Activated CD8-positive, alpha-beta memory T cell treated with anti-CD3 and anti-CD28 coated beads, Interleukin-2, amount 50 U/mL, for 4 hours (primary cell): ENCODE measurements around the gene PDE8B.

ENCODE experiments used
- DNase-seq: peaks from one replicate; pipeline ENCODE4 v3.0.0-alpha.2; 2020

PDE8B gene

DNA sequence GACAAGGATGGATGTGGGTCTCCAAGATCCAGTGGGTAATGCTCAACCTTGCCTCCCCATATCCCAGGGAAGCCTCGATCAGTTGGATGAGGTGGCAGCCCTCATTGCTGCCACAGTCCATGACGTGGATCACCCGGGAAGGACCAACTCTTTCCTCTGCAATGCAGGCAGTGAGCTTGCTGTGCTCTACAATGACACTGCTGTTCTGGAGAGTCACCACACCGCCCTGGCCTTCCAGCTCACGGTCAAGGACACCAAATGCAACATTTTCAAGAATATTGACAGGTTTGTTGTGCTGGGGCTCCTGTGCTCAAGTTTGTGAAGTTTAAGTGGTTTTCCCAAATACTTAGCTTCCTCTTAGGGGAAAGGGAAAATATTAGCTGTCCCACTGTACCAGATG, 207.7 kb downstream of the PDE8B start:
- no peak for DNase-seq

DNA sequence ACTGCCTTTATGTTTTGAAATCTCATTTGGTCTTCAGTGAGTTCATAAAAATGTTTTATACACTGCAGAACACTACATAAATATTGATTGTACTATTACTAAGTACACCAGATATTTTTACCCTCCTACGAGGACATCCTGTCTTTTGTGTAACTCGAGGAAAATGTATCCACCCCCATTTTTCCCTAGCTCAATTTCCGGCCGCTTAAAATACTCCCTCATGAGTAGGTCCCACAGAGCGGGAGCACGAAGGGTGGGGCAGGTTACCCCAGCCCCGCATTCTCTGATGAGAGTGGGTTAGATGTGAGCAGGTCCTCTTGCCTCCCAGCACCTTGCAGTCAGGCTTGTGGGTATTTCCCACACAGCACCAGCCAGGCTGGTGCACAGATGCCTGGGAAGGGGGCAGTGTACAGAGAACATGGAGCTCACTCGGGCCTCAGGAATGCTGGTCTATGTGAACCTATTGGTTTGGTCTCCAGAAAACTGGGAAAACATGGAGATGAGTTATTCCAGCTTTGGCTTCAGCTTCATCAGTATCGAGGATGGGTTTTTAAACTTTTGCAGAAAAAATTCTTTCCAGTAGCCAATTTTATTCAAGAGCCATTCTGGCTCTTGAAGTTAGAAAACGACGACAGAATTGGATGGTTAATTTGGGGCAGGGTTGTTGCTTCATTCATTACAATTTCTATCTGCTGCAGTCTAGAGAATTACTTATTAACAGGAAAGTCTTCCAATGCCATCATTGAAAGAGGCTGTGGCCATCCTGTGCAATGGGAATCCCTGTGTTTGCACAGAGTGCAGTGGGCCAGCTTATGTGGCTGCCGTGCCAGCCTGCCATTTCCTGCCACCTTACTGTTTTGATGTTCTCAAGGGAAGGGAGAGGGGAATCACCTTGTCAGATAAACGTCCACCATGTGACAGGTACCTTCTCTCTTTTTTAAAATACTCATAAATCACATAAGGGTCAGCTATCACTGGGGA, 208.4 kb downstream of the PDE8B start:
- no peak for DNase-seq

DNA sequence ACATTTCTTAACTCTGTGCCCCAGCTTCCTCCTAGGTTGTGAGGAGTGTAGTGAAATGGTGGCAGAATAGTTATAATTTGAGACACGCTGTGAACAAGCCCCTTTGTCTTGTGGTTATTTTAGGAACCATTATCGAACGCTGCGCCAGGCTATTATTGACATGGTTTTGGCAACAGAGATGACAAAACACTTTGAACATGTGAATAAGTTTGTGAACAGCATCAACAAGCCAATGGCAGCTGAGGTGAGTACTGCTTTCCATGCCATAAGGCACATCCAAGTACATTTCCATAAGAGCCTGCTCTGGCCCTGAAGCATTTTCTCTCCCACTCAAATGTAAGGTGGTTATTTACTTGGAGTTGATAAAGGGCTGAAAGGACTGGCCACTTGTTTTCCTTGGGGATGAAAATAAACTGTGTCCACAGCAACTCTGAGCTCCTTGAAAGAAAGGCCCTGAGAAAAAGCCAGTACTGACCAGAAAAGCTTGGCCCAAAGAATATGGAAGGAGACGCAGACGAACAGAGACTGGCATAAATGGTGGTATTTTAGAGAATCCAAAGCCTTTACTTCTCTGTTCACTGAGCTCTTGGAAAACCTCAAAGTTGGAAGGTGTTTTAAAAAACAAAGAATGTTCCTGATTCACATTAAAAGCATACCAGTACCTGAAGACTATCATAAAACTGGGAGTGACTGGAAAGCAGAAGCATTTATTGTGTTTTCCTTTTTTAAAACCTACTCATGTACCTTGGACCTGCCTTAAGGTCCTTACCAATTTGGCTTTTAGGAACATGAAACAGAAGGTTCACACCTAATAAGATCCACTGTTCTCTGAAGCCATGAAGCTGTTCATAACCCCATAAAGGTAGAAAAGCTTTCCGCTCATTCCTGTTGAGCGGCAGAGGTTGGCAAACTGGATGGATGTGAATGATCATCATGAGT, 209.4 kb downstream of the PDE8B start:
- DNase-seq, result no peak

DNA sequence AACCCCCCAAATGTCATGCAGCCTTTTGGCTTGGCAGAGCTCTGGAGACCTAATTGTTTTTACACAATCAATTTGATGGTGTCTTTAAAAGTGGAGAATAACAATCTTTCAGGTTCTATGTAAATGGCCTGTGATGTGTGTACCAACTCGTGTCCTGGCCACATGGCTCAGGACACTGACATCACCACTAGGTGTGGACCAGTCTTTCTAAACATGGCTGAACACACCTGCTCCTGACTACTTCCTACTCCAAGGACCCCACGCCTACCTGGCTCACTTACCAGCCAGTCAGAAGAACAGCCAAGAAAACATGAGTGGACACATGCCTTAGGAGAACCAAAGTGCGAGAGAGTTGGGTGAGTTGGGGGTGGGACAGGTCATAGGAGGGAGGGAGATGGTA, 210.5 kb downstream of the PDE8B start:
- DNase-seq, result no peak

DNA sequence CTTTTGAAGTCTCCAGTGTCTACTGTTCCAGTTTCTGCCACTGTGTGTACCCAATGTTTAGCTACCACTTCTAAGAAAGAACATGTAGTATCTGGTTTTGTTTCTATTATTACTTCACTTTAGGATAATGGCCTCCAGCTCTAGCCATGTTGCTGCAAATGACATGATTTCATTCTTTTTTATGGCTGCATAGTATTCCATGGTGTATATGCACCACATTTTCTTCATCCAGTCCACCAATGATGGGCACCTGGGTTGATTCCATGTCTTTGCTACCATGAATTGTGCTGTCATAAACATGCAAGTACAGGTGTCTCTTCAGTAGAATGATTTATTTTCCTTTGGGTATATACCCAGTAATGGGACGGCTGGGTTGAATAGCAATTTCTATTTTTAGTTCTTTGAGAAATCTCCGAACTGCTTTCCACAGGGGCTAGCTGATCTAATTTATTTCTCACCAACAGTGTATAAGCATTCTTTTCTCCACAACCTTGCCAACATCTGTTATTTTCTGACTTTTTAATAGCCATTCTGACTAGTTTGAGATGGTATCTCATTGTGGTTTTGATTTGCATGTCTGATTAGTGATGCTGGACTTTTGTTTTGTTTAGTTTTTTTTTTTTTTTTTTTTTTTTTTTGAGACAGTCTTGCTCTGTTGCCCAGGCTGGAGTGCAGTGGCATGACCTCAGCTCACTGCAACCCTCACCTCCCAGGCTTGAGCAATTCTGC, 212.7 kb downstream of the PDE8B start:
- no peak for DNase-seq

DNA sequence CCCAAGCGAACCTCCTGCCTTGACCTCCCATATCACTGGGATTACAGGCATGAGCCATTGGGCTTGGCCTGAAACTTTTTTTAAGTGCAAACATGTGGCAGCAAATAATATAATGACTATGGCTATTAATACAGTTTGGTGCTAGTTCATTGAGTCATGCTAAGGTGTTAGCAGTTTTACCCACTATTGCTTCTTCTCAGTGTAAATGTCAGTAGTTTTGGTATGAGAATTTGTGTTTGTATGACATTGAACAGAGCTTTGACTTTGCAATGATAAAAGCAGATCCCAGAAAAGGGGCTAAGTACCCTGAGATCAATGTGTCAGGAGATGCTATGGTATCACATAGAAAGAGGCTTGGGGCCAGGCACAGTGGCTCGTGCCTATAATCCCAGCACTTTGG, 214.4 kb downstream of the PDE8B start:
- no peak for DNase-seq

DNA sequence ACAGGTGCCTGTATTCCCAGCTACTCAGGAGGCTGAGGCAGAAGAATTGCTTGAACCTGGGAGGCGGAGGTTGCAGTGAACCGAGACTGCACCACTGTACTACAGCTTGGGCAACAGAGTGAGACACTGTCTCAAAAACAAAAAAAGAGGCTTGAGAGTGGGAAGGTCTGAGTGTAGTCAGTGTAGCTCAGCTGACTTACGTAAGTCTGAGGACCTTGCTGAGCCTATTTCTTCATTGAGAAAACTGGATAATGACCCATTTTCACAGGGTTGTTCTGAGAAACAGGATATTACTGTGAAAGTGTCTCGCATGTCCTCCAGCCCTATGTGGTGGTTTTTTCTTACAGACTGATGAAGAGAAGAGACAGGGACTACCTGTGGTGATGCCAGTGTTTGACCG, 214.9 kb downstream of the PDE8B start:
- no peak for DNase-seq

DNA sequence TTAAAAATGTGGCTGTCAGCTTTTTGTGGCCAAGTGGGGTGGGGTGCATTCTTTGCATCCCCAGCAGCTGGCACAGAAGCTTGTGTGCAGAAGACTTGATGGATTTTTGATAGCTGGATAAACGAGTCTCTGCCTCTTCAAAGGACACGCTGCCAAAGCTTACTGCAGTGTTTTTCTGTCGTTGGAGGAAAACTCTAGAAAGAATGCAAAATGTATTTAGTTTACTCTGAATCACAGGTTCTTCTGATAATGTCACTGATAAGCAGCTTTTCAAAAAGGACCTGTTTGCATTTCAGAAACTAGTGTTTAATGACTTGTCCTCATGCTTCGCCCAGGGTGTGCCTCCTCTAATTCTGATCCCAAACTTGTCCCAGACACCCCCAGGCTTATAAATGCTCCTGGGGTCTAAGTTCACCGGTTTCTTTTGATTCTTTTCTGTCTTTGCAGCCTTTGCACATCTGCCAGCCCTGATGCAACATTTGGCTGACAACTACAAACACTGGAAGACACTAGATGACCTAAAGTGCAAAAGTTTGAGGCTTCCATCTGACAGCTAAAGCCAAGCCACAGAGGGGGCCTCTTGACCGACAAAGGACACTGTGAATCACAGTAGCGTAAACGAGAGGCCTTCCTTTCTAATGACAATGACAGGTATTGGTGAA, 215.6 kb downstream of the PDE8B start:
- DNase-seq, result no peak

DNA sequence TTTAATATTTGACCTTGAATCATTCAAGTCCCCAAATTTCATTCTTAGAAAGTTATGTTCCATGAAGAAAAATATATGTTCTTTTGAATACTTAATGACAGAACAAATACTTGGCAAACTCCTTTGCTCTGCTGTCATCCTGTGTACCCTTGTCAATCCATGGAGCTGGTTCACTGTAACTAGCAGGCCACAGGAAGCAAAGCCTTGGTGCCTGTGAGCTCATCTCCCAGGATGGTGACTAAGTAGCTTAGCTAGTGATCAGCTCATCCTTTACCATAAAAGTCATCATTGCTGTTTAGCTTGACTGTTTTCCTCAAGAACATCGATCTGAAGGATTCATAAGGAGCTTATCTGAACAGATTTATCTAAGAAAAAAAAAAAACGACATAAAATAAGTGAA, 216.2 kb downstream of the PDE8B start:
- DNase-seq, result no peak

DNA sequence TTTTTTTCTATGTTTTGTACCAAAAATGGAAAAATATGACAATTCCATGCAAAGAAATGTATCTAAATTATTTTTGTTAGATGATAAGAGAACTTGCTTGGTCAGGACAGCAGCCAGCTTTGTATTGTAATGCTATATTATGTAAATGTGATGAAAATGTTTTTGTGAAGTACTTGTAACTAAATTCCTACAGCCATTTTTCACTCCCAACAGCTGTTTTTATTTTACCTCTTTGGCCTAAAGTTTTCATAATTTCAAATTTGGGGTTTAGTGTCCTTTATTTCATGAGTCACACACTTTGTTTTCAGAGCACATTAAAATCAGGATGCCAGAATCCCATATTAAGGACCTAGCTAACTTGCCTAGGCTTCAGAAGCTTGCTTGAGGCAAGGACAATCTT, 217.5 kb downstream of the PDE8B start:
- no peak for DNase-seq

DNA sequence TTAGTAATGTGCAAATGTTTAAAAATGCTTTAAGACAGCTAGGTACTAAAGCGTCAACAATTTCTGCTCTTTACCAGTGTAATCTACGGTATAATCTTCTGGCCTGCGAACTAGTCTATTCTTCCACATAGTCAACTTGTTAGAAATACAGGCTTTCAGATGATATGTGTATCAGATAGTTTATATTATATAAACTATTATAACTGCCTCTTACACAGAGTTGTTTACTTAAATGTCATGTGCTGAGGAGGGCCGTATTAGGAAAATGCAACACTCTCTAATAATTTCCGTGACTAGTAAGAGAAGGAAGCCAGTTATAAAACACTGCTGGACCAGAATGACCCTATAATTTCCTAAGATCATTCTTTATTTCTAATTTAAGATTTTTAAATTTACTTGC, 218.0 kb downstream of the PDE8B start:
- no peak for DNase-seq

DNA sequence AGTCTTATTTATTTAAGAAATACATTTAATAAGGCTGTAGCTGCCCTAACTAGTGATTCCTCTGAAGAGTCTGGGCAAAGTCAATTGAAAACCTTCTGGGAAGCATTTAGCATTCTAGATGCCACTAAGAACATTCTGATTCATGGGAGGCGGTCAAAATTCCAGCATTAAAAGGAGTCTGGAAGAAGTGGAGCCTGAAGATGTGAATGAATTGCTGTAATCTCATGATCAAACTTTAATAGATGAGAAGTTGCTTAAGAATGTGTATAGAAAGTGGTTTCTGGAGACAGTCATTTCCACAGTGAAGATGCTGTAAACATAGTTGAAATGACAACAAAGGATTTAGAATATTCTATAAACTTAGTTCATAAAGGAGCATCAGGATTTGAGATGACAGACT, 220.2 kb downstream of the PDE8B start:
- no peak for DNase-seq

DNA sequence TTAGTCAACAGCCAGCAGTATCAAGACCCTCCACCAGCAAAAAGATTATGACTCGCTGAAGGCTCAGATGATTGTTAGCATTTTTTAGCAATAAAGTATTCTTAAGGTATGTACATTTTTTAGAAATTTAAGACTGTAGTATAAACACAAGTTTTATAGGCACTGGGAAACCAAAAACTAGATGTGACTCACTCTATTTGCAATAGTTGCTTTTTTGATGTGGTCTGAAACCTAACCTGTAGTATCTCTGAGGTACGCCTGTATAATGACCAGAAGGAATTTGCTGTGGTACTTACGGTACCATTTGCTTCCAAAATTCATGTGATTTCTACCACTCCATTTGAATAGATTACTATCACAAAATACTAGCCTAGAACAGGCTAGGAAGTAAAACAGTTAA, 220.8 kb downstream of the PDE8B start:
- DNase-seq, result no peak

DNA sequence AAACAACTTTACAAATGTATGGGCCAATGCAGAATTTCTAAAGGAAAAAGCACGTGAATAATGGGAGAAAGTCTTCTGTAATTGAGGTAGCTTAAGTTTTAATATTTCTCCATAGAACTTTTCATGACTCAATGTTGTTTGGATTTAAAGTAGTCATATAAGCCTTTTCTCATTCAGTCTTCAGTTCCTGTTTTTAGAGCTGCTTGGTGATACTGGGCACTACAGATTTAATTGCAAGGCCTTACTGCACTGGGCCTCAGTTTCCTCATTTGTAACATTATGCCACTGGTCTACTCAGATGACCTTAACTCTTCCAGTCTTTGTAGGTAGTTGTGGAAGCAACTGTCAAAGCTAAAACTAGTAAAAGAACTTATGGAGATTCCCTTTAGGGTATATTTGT, 221.2 kb downstream of the PDE8B start:
- DNase-seq, result no peak

DNA sequence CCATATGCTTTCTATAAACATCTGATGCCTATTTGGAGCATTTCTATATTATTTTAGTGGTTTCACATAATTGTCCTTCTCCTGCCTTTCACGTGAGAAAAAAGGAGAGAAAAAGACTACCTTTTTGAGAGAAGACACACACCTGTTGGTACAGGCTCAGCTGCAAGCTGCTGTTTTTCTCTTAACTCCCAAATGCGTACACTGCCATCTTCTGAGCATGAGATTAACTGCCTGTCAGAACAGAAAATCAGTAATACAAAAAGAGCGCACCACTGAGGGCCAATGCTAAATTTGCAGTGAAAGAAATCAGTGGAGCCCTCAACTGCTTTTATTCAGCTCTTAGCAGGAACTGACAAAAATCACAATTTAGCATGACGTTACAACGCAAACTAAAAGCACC, 226.7 kb downstream of the PDE8B start:
- no peak for DNase-seq

DNA sequence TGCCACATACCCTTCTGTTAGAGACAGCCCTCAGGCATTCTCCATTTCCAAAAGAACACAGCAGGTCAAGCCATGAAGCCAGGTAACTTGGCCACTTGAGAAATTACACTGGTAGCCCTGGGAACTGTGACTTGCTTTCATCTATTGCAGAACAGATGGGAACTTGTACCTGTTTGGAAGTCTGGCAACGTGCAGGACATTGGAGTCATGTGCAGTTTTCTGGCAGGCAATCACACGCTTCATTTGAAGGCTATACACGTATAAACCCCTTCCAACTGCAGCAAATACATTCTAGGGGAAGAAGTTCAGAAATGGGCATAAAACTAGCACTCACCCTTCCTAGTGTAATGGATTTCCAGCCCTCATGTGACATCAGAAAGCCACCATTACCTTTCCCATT, 227.6 kb downstream of the PDE8B start:
- no peak for DNase-seq

DNA sequence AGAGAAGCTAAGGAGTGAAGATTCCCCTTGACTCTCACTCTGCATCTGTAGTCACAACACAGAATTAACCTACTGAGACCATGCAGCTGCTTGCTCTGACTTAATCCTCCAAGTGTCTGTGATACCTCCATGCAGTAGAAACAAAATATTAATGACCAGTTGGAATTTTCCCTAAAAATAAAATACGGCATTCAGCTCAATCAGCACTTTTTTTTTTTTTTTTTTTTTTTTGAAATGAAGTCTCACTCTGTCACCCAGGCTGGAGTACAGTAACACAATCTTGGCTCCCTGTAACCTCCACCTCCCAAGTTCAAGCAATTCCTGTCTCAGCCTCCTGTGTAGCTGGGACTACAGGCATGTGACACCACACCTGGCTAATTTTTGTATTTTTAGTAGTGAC, 233.2 kb downstream of the PDE8B start:
- no peak for DNase-seq

DNA sequence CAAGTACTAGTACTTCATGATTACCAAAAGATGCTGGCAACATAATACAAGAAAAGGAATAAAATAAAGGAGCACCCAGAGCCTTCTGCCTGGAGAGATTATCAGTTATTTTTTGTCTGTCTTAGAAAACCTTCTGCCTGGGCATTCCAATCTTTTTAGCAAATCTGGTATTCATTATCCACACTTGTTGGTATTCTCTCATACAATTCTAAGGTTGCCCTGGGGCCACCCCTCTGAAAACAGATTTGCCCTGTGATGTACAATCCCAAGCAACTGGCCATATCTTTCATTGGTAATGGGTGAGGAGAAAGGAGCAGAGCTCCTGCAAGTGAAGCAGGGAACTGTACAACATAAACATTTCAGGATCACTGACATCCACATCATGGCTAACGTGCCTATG, 233.9 kb downstream of the PDE8B start:
- DNase-seq, result no peak

DNA sequence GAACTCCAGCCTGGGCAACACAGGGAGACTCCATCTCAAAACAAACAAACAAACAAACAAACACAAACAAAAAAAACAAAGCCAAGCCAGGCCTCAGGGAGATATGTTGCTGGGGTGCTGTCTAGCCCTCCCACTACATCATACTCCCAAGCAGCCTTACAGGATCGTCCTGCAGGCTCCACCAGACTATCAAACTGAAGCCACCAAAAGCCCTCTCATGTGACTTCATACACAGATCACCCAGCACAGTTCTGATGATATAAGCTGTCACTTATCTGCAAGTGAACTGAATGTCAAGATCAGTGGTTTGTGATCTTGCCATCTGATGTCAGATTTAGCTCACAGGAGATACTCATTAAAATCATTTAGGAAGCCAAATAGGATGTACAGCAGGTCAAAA, 238.4 kb downstream of the PDE8B start:
- no peak for DNase-seq

DNA sequence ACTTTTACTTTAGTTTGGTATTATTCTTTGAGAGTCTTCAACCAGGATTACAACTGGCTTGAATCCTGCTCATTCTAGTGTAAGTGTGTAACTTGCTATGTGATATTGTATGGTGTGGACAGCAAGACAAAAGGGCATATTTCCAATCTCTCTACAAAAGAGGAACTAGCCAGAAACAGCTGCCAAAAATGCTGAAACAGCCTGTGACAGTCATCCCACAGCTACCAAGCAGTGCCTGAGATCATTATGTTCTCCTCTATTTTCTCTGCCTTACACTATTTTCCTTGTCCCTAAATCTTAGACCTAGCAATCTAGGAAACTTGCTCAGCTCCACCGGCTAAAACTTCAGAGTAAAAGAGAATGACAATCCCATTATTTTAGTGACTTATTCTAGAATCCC, 238.8 kb downstream of the PDE8B start:
- no peak for DNase-seq

DNA sequence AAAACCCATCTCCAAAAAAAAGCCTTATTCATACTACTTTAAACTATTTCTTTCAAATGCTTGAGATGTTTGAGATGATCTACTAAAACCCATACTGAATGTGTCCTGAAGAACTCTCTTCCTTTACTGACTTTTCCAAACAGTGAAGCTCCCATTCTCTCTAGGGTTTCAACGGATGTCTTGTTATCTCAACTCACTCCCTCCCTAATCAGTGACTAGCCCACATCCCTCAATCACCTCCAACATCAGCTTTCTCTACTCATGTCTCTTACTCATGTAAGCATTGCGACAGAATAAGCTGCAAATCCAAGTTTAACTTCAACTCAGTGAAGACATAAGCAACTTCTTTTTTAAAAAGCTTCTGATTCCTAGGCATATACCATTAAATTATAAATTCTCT, 239.5 kb downstream of the PDE8B start:
- DNase-seq, result no peak

DNA sequence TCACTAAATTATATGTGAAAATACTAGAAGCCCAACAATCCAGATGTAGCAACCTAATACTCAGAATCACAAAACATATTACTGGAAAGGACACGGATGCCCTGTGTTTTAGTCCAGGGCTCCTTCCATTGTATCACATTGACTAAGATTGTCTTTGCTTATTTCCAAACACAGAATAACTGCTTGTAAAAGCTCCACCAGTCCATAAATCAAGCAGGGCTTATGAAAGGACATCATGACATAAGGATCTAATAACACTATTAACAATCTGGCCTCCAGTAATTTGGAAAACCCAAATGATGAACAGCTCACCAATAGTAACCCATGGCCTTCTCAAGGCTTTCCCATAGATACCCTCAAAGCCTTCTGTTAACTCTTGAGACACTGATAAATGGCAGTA, 241.9 kb downstream of the PDE8B start:
- no peak for DNase-seq

DNA sequence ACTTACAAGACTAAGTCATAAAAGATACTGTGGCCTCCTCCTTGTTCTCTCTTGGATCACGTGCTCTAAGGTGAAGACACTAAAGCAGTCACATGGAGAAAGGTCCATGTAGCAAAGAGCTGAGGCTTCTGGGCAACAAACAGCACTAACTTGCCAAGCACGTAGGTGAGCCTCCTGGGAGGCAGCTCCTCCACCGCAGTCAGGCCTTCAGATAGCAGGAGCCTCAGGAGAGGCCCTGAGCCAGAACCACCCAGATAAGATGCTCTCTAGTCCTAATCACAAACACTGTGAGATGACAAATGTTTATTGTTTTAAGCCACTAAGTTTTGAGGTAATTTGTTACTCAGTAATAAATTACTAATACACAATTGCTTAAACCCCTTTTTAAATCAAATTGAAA, 243.6 kb downstream of the PDE8B start:
- no peak for DNase-seq
